HG03060 (cell line): ENCODE results near the gene SEMA4G.
"Not testable (repeated sequence)": the region's sequence is repeated elsewhere in the genome, so short reads cannot be mapped to it uniquely, and the experiment has no call there.

ENCODE experiments used
- ATAC-seq: cut with Tn5 transposase; IDR thresholded peaks from one replicate; pipeline ENCODE4 v1.9.1; 2021; ENCODE audit warnings: low read depth, moderate number of reproducible peaks; ENCODE audit not compliant: unreplicated experiment

Gene SEMA4G

GRCh38 chr10:100970076-100970913, 991 bp downstream of the SEMA4G start:
- no peak for ATAC-seq

GRCh38 chr10:100970914-100971811, 1.9 kb downstream of the SEMA4G start:
- ATAC-seq: no peak

GRCh38 chr10:100972115-100972903, 3.0 kb downstream of the SEMA4G start:
- ATAC-seq: no peak

GRCh38 chr10:100972904-100973535, 3.7 kb downstream of the SEMA4G start:
- ATAC-seq: no peak

GRCh38 chr10:100975397-100975796, 6.1 kb downstream of the SEMA4G start:
- ATAC-seq: not testable (repeated sequence)

GRCh38 chr10:100976906-100977305, 7.6 kb downstream of the SEMA4G start:
- no peak for ATAC-seq

GRCh38 chr10:100977436-100977835, 8.1 kb downstream of the SEMA4G start:
- no peak for ATAC-seq

- ATAC-seq: no peak
Observed at GRCh38 chr10:100978121-100978900, 9.0 kb downstream of the SEMA4G start.

GRCh38 chr10:100978901-100979195, 9.5 kb downstream of the SEMA4G start:
- no peak for ATAC-seq

- ATAC-seq: no peak
Observed at GRCh38 chr10:100979791-100980272, 10.5 kb downstream of the SEMA4G start.

GRCh38 chr10:100980311-100980710, 11.0 kb downstream of the SEMA4G start:
- no peak for ATAC-seq

- ATAC-seq: no peak
Observed at GRCh38 chr10:100980711-100981110, 11.4 kb downstream of the SEMA4G start.

- ATAC-seq: no peak
Observed at GRCh38 chr10:100981178-100981772, 12.0 kb downstream of the SEMA4G start.

- ATAC-seq: no peak
Observed at GRCh38 chr10:100982916-100983830, 13.9 kb downstream of the SEMA4G start.

GRCh38 chr10:100983868-100984671, 14.8 kb downstream of the SEMA4G start:
- no peak for ATAC-seq

GRCh38 chr10:100984672-100985177, 15.4 kb downstream of the SEMA4G start:
- ATAC-seq: no peak

- no peak for ATAC-seq
Observed at GRCh38 chr10:100985336-100985735, 16.0 kb downstream of the SEMA4G start.
